ENCODE measurements around the gene CALHM1. TPM values are rescaled to one million over a fixed set of nuclear protein-coding genes. Genes with fewer than 3 reads are reported as not detected.

The CALHM1 gene
- total and polyA plus RNA-seq, 2 of the 13 experiments (the other 11 are each of a cell fraction or from before 2014, with no cell fraction given), result 0.04 TPM; not detected in 1

- no peaks in the 10 kb centered on the region for H3K4me1 ChIP-seq (ENCODE audit: insufficient read depth, low read length)
- BruUV-seq (replicated peaks), result no TSS peak
- ChIA-PET CTCF (ENCODE audit: low intra/inter-chr PET ratio, low total read pairs) (no interaction called here), POLR2A (no interaction called here)
- H3K9me3 ChIP-seq (ENCODE audit: low read length), result no peaks in the 10 kb centered on the region
- H3K9ac ChIP-seq (ENCODE audit: insufficient read depth, low read depth, low read length), result no peak overlapping the region
- H3K27ac ChIP-seq (ENCODE audit: extremely low read length, insufficient read depth, low read length), result no peak overlapping the region
- DNase-seq (ENCODE audit: low spot score), result no peak
- peaks cover 6 to 77% of the 10 kb centered on the region in 2 experiments; a peak in 3 of 5 replicates for H3K27me3 ChIP-seq (ENCODE audit: control insufficient read depth in 1 of 2, insufficient read depth in 2 of 2, low read length in 2 of 2)
- no peaks in the 10 kb centered on the region for H3K36me3 ChIP-seq (replicated peaks in 1 of 2; ENCODE audit: control insufficient read depth in 1 of 2, insufficient read depth in 2 of 2, low read length in 2 of 2)
- no peak for FAIRE-seq
- intact Hi-C loops (cut with micrococcal nuclease; ENCODE audit: unreplicated experiment), result no loop called here
- no peaks in the 10 kb centered on the region for H4K20me1 ChIP-seq (ENCODE audit: insufficient read depth, low read length)
- in situ Hi-C loops (cut with HindIII; ENCODE audit: extremely low pct_ligation_motif_present, low pct_unique_long_range_greater_than_20kb), result no loop called here
- H3K4me2 ChIP-seq (ENCODE audit: low read depth, low read length), result no peak overlapping the region
- H3K79me2 ChIP-seq (ENCODE audit: insufficient read depth, low read length), result no peaks in the 10 kb centered on the region
- no peak overlapping the region for H2AFZ ChIP-seq (ENCODE audit: low read length)
- TF ChIP-seq EHMT2 (IDR thresholded peaks at IDR 0.05; ENCODE audit: borderline replicate concordance, low read depth, low read length) (no peak), KLF12 (CRISPR knock-in tag; IDR thresholded peaks at IDR 0.05; ENCODE audit: borderline replicate concordance) (no peak), PAWR (CRISPR knock-in tag; IDR thresholded peaks at IDR 0.05; ENCODE audit: borderline replicate concordance) (no peak), MIXL1 (CRISPR knock-in tag; IDR thresholded peaks at IDR 0.05) (no peak), ARHGAP35 (CRISPR knock-in tag; IDR thresholded peaks at IDR 0.05; ENCODE audit: borderline replicate concordance) (no peak), ZNF468 (CRISPR knock-in tag; IDR thresholded peaks at IDR 0.05) (no peak)
- TF ChIP-seq, protein P1, sequence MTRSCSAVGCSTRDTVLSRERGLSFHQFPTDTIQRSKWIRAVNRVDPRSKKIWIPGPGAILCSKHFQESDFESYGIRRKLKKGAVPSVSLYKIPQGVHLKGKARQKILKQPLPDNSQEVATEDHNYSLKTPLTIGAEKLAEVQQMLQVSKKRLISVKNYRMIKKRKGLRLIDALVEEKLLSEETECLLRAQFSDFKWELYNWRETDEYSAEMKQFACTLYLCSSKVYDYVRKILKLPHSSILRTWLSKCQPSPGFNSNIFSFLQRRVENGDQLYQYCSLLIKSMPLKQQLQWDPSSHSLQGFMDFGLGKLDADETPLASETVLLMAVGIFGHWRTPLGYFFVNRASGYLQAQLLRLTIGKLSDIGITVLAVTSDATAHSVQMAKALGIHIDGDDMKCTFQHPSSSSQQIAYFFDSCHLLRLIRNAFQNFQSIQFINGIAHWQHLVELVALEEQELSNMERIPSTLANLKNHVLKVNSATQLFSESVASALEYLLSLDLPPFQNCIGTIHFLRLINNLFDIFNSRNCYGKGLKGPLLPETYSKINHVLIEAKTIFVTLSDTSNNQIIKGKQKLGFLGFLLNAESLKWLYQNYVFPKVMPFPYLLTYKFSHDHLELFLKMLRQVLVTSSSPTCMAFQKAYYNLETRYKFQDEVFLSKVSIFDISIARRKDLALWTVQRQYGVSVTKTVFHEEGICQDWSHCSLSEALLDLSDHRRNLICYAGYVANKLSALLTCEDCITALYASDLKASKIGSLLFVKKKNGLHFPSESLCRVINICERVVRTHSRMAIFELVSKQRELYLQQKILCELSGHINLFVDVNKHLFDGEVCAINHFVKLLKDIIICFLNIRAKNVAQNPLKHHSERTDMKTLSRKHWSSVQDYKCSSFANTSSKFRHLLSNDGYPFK (CRISPR knock-in tag; IDR thresholded peaks at IDR 0.05; ENCODE audit: borderline replicate concordance), result no peak
- TF ChIP-seq, protein P2, sequence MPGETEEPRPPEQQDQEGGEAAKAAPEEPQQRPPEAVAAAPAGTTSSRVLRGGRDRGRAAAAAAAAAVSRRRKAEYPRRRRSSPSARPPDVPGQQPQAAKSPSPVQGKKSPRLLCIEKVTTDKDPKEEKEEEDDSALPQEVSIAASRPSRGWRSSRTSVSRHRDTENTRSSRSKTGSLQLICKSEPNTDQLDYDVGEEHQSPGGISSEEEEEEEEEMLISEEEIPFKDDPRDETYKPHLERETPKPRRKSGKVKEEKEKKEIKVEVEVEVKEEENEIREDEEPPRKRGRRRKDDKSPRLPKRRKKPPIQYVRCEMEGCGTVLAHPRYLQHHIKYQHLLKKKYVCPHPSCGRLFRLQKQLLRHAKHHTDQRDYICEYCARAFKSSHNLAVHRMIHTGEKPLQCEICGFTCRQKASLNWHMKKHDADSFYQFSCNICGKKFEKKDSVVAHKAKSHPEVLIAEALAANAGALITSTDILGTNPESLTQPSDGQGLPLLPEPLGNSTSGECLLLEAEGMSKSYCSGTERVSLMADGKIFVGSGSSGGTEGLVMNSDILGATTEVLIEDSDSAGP (CRISPR knock-in tag; IDR thresholded peaks at IDR 0.05; ENCODE audit: borderline replicate concordance), result no peak
- TF ChIP-seq, protein P3, sequence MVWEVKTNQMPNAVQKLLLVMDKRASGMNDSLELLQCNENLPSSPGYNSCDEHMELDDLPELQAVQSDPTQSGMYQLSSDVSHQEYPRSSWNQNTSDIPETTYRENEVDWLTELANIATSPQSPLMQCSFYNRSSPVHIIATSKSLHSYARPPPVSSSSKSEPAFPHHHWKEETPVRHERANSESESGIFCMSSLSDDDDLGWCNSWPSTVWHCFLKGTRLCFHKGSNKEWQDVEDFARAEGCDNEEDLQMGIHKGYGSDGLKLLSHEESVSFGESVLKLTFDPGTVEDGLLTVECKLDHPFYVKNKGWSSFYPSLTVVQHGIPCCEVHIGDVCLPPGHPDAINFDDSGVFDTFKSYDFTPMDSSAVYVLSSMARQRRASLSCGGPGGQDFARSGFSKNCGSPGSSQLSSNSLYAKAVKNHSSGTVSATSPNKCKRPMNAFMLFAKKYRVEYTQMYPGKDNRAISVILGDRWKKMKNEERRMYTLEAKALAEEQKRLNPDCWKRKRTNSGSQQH (CRISPR knock-in tag; IDR thresholded peaks at IDR 0.05; ENCODE audit: low read depth), result no peak
- no peak overlapping the region for H3K4me3 ChIP-seq (replicated peaks in 1 of 3; ENCODE audit: insufficient read depth in 1 of 3, low read depth in 2 of 3, low read length in 3 of 3)
- 8% methylated on average over 6 of the region's 8 CpGs for WGBS (ENCODE audit: low lambda C conversion rate)
- ATAC-seq, result no peak
Observed at GRCh38 chr10:103497161-103497915, 38.6 kb upstream of the CALHM1 start.

All from HepG2 (cell line).